K562 (cell line): ENCODE results near the gene DCAF5. TPM values are rescaled to one million over a fixed set of nuclear protein-coding genes. Genes with fewer than 3 reads are reported as not detected.

Source experiments
- ATAC-seq: fragments of 200-7000 bp; cut with Tn5 transposase; 3 replicates; pipeline ENCODE4 v1.9.1; 2020; ENCODE audit warnings: moderate library complexity
- BruUV-seq: library from RNA; stranded (reverse); fragments of 400-500 nt; replicated peaks from 2 replicates; lab custom pipeline; 2021; lab: Mats Ljungman, UMichigan
- CTCF ChIA-PET: fragments of 300-600 bp; formaldehyde crosslinking; extraction: SDS; loops from one replicate; lab custom pipeline; 2021; ENCODE audit warnings: low intra/inter-chr PET ratio; lab: Yijun Ruan, JAX
- POLR2A ChIA-PET: fragments of 300-600, 350-650 bp; sonication (Branson Sonifier 250); formaldehyde crosslinking; extraction: SDS; loops from one replicate; lab custom pipeline; 2021; ENCODE audit warnings: antibody characterized with exemption, inconsistent platforms; lab: Yijun Ruan, JAX
- DNase-seq, 4 experiments: peaks; one replicate each; pipeline versions ENCODE4 v3.0.0 to v3.0.0-alpha.2; 2011 to 2018; ENCODE audit warnings: low spot score in 3 of 4, mixed read lengths in 3 of 4; ENCODE audit errors: extremely low read depth in 1 of 4
- FAIRE-seq: peaks from 2 replicates; lab custom pipeline; 2011; peaks lifted over from hg19 to GRCh38; lab: Jason Lieb, UNC
- H2AFZ ChIP-seq: 2 replicates; pipeline ENCODE4 v1.6.0; 2011; ENCODE audit warnings: low read depth, low read length, control low read depth, inconsistent platforms
- H3K27ac ChIP-seq: fragments of 200-600 bp; 3 replicates; pipeline ENCODE4 v1.8.0; 2011; ENCODE audit warnings: low read depth, mild to moderate bottlenecking, control low read depth, inconsistent platforms, low read length, moderate library complexity, mixed read lengths; ENCODE audit errors: extremely low read depth
- H3K27me3 ChIP-seq, 2 experiments: fragments of 300-600 bp in 1 of 2; 2 replicates in 1 of 2; 3 replicates in 1 of 2; pipeline versions ENCODE4 v1.6.0 to v1.8.0; 2011; ENCODE audit warnings: inconsistent platforms in 2 of 2, low read length in 2 of 2, mild to moderate bottlenecking in 1 of 2, mixed read lengths in 1 of 2, moderate library complexity in 1 of 2; ENCODE audit not compliant: control insufficient read depth in 2 of 2, insufficient read depth in 2 of 2
- H3K36me3 ChIP-seq: fragments of 300-600 bp; 3 replicates; pipeline ENCODE4 v1.8.0; 2011; ENCODE audit warnings: mild to moderate bottlenecking, low read length, inconsistent platforms; ENCODE audit not compliant: control insufficient read depth, insufficient read depth
- H3K4me1 ChIP-seq, 2 experiments: fragments of 200-600 bp in 1 of 2; replicated peaks in 1 of 2; 2 replicates in 1 of 2; 3 replicates in 1 of 2; pipeline versions ENCODE4 v1.5.1 to v1.8.0; 2011; ENCODE audit warnings: inconsistent platforms in 2 of 2, low read length in 2 of 2, mild to moderate bottlenecking in 1 of 2, mixed read lengths in 1 of 2, moderate library complexity in 1 of 2; ENCODE audit not compliant: control insufficient read depth in 2 of 2, insufficient read depth in 2 of 2
- H3K4me2 ChIP-seq: 2 replicates; pipeline ENCODE4 v1.6.1; 2011; ENCODE audit warnings: low read length, control low read depth, inconsistent platforms, mixed read lengths; ENCODE audit not compliant: insufficient read depth
- H3K4me3 ChIP-seq: fragments of 200-600 bp; sonication (generic), shearing (Covaris generic); 2 replicates; pipeline ENCODE4 v1.5.1; 2016; ENCODE audit warnings: control low read depth, inconsistent platforms
- H3K79me2 ChIP-seq: fragments of 200-600 bp; 3 replicates; pipeline ENCODE4 v1.8.0; 2011; ENCODE audit warnings: low read length, inconsistent platforms; ENCODE audit not compliant: control insufficient read depth, insufficient read depth
- H3K9ac ChIP-seq, 2 experiments: 2 replicates each; pipeline versions ENCODE4 v1.6.0 to v1.6.1; 2011; ENCODE audit warnings: low read depth in 2 of 2, low read length in 2 of 2, control low read depth in 1 of 2, inconsistent platforms in 1 of 2, mild to moderate bottlenecking in 1 of 2, mixed read lengths in 1 of 2; ENCODE audit not compliant: insufficient read depth in 1 of 2
- H3K9me1 ChIP-seq: one replicate; pipeline ENCODE4 v1.6.0; 2011; ENCODE audit warnings: inconsistent platforms, mild to moderate bottlenecking, low read length, moderate library complexity; ENCODE audit not compliant: control insufficient read depth, insufficient read depth
- H3K9me3 ChIP-seq: replicated peaks from 2 replicates; pipeline ENCODE4 v1.5.1; 2011; ENCODE audit warnings: low read depth, low read length, inconsistent platforms; ENCODE audit not compliant: control insufficient read depth, insufficient read depth
- H4K20me1 ChIP-seq: replicated peaks from 2 replicates; pipeline ENCODE4 v1.6.1; 2011; ENCODE audit warnings: low read length, inconsistent platforms, mixed read lengths; ENCODE audit not compliant: control insufficient read depth, insufficient read depth
- ATF1 ChIP-seq, 2 experiments: fragments of 450-650 bp in 1 of 2; IDR thresholded peaks; 2 replicates each; pipeline ENCODE4 v1.6.1; 2016; ENCODE audit warnings: missing compliant biosample characterization in 1 of 2, missing genetic modification characterization in 1 of 2
- FOXM1 ChIP-seq, 2 experiments: fragments of 450-650 bp in 1 of 2; sonication (generic) in 1 of 2; formaldehyde crosslinking in 1 of 2; IDR thresholded peaks; 2 replicates each; pipeline versions ENCODE4 v1.6.1 to v1.9.0; 2017 to 2022; ENCODE audit warnings: low read depth in 2 of 2, mild to moderate bottlenecking in 2 of 2, missing genetic modification reagents in 1 of 2, moderate library complexity in 1 of 2
- HCFC1 ChIP-seq: IDR thresholded peaks from 2 replicates; pipeline ENCODE4 v1.6.1; 2012; ENCODE audit warnings: low read depth, low read length, improper control_type of control experiment
- HNRNPL ChIP-seq: fragments of 200-400 bp; formaldehyde crosslinking; IDR thresholded peaks from 2 replicates; pipeline ENCODE4 v1.6.1; 2017; ENCODE audit warnings: low read depth, mild to moderate bottlenecking, low read length
- ID3 ChIP-seq, 2 experiments: fragments of 250-450 bp in 1 of 2; fragments of 450-650 bp in 1 of 2; sonication (Bioruptor Pico) in 1 of 2; IDR thresholded peaks; 2 replicates each; pipeline versions ENCODE4 v1.6.1 to v1.8.0; 2016 to 2021; ENCODE audit warnings: mild to moderate bottlenecking in 2 of 2, moderate library complexity in 2 of 2, missing compliant biosample characterization in 1 of 2, missing genetic modification characterization in 1 of 2
- ZNF318 ChIP-seq, 2 experiments: fragments of 450-650 bp; IDR thresholded peaks; 2 replicates each; pipeline ENCODE4 v1.6.1; 2016; ENCODE audit warnings: mild to moderate bottlenecking in 2 of 2, borderline replicate concordance in 1 of 2, low read depth in 1 of 2, moderate library complexity in 1 of 2
- ZNF785 ChIP-seq: fragments of 250-450 bp; sonication (Bioruptor Pico); IDR thresholded peaks from 2 replicates; pipeline ENCODE4 v1.4.0; 2020; ENCODE audit warnings: mild to moderate bottlenecking
- WGBS: fragments of 100-300 bp; shearing (Covaris generic); methylation state at CpG from one replicate; pipeline ENCODE4 v1.1.6; 2016; ENCODE audit warnings: low coverage, mixed read lengths; ENCODE audit not compliant: insufficient coverage; ENCODE audit errors: missing lambda C conversion rate; 5-methylcytosine and 5-hydroxymethylcytosine counted together
- in situ Hi-C: fragments of 300-500 bp; cut with MboI; formaldehyde crosslinking; loops from 4 replicates; pipeline ENCODE4 v1.15.0; 2018; ENCODE audit warnings: inconsistent platforms, mixed read lengths
- intact Hi-C: fragments of 100-400 bp; cut with micrococcal nuclease; formaldehyde crosslinking; loops from 2 replicates; pipeline ENCODE4 v1.14.2; 2022
- polyA plus RNA-seq, 8 experiments: library from polyadenylated mRNA; depleted of rRNA in 4 of 8; stranded (reverse) in 5 of 8; unstranded in 3 of 8; fragments of >200 nt; fragmentation: Nextera tagmentation in 2 of 8; fragmentation: Illumina TruSeq in 1 of 8; extraction: Ambion mirVana in 2 of 8; extraction: Trizol in 1 of 8; gene quantifications; 2 replicates each; pipeline versions ENCODE4 v1.2.1 to v1.2.3, GENCODE V29; 2011 to 2014; ENCODE audit warnings: inconsistent platforms in 1 of 8, missing spikeins in 1 of 8
- total RNA-seq, 7 experiments: library from RNA; depleted of rRNA in 6 of 7; stranded (reverse); fragments of >200 nt in 6 of 7; fragmentation: Illumina TruSeq in 2 of 7; extraction: Trizol in 2 of 7; gene quantifications; 2 replicates each; pipeline versions ENCODE4 v1.2.1 to v1.2.3, GENCODE V29; 2011 to 2021; ENCODE audit warnings: low replicate concordance in 1 of 7

DCAF5 gene
- total and polyA plus RNA-seq, 9 of the 15 experiments (the other 6 are each of a cell fraction or from before 2014, with no cell fraction given) = 5.6 to 24.1 (median 12.7) TPM

GRCh38 chr14:69027242-69027913 is 125.5 kb downstream of the DCAF5 start:
- H3K27ac ChIP-seq = no peak overlapping the region
- BruUV-seq = no TSS peak
- H3K4me2 ChIP-seq = no peak overlapping the region
- 14% methylated on average over 1 of the region's 1 CpG for WGBS
- TF ChIP-seq ATF1 (CRISPR knock-in tag; IDR thresholded peaks at IDR 0.05) (no peak), ATF1 (tag; IDR thresholded peaks at IDR 0.05) (no peak), FOXM1 (IDR thresholded peaks at IDR 0.05; ENCODE audit: low read depth) (no peak), FOXM1 (CRISPR knock-in tag; IDR thresholded peaks at IDR 0.05; ENCODE audit: low read depth) (no peak), ZNF318 (IDR thresholded peaks at IDR 0.05; ENCODE audit: borderline replicate concordance in 1 of 2, low read depth in 1 of 2) (no peak), HCFC1 (no peak), ID3 (CRISPR knock-in tag; IDR thresholded peaks at IDR 0.05) (no peak), ID3 (tag; IDR thresholded peaks at IDR 0.05) (no peak), ZNF785 (CRISPR knock-in tag) (no peak), HNRNPL (no peak)
- TF ChIP-seq, all 486 proteins: peak for 0
- FAIRE-seq = no peak
- intact Hi-C loops (no loop called here), in situ Hi-C loops (no loop called here)
- ChIA-PET CTCF (no interaction called here), POLR2A (interaction anchor here (0.5 to 0.7 kb wide), 2 partner anchors 9 to 1768 kb away, joined by 3 read pairs; no protein-coding TSS in a partner anchor)
- DNase-seq = no peak
- no peak overlapping the region for H3K9ac ChIP-seq
- H4K20me1 ChIP-seq = no peaks in the 10 kb centered on the region
- no peaks in the 10 kb centered on the region; a peak in 1 of 5 replicates for H3K27me3 ChIP-seq
- H3K79me2 ChIP-seq = no peaks in the 10 kb centered on the region
- no peak overlapping the region for H3K4me3 ChIP-seq
- no peaks in the 10 kb centered on the region for H3K36me3 ChIP-seq
- no peak overlapping the region for H2AFZ ChIP-seq
- H3K9me3 ChIP-seq = no peaks in the 10 kb centered on the region
- no peak for ATAC-seq
- no peaks in the 10 kb centered on the region for H3K4me1 ChIP-seq
- H3K9me1 ChIP-seq = no peaks in the 10 kb centered on the region
